GM12891 (cell line): Measurements from ENCODE around the gene BCL11B.

Experiments
- DNase-seq: peaks from one replicate; pipeline ENCODE4 v3.0.0; 2011; ENCODE audit warnings: low spot score; ENCODE audit not compliant: insufficient read length
- FAIRE-seq: peaks from 2 replicates; lab custom pipeline; 2011; peaks lifted over from hg19 to GRCh38; lab: Jason Lieb, UNC
- PAX5 ChIP-seq: IDR thresholded peaks from 2 replicates; pipeline ENCODE4 v1.6.1; 2011; ENCODE audit warnings: low read length, moderate library complexity, mild to moderate bottlenecking; ENCODE audit not compliant: insufficient read depth, severe bottlenecking
- POLR2A ChIP-seq: IDR thresholded peaks from 2 replicates; pipeline ENCODE4 v1.6.1; 2011; ENCODE audit warnings: low read depth, low read length, control low read depth
- POLR2AphosphoS5 ChIP-seq: IDR thresholded peaks from 2 replicates; pipeline ENCODE4 v1.6.1; 2011; ENCODE audit warnings: low read depth, low read length, control low read depth
- POU2F2 ChIP-seq: IDR thresholded peaks from 2 replicates; pipeline ENCODE4 v1.6.1; 2011; ENCODE audit warnings: low read depth, mild to moderate bottlenecking, control low read depth, low read length, moderate library complexity
- SPI1 ChIP-seq: IDR thresholded peaks from 2 replicates; pipeline ENCODE4 v1.6.1; 2011; ENCODE audit warnings: low read depth, low read length, control low read depth
- TAF1 ChIP-seq: IDR thresholded peaks from 2 replicates; pipeline ENCODE4 v1.6.1; 2011; ENCODE audit warnings: low read depth, low read length, control low read depth

Gene BCL11B

GRCh38 chr14:99125616-99126431, 146.2 kb downstream of the BCL11B start:
- DNase-seq (no peak), FAIRE-seq (no peak)
- TF ChIP-seq POU2F2 = no peak

GRCh38 chr14:99125113-99125512, 146.9 kb downstream of the BCL11B start:
- no peak for DNase-seq
- TF ChIP-seq PAX5 (no peak), TAF1 (no peak), POLR2A (no peak), SPI1 (no peak), POU2F2 (no peak), POLR2AphosphoS5 (no peak)
- no peak for FAIRE-seq

- FAIRE-seq = no peak
- no peak for DNase-seq
Observed at GRCh38 chr14:99124482-99125105, 147.4 kb downstream of the BCL11B start.

GRCh38 chr14:99123208-99123870, 148.7 kb downstream of the BCL11B start:
- no peak for TF ChIP-seq TAF1
- no peak for TF ChIP-seq SPI1
- TF ChIP-seq POLR2A = no peak
- TF ChIP-seq POLR2AphosphoS5 = no peak
- no peak for TF ChIP-seq PAX5
- no peak for TF ChIP-seq POU2F2
- FAIRE-seq = no peak
- DNase-seq = no peak

More at GRCh38 chr14:99124482-99125105, 147.4 kb downstream of the BCL11B start:
- TF ChIP-seq POU2F2 (no peak), TAF1 (no peak), PAX5 (no peak), POLR2A (no peak), SPI1 (no peak), POLR2AphosphoS5 (no peak)

- no peak for FAIRE-seq
- DNase-seq = no peak
- TF ChIP-seq TAF1 (no peak), PAX5 (no peak), POLR2AphosphoS5 (no peak), POU2F2 (no peak), SPI1 (no peak), POLR2A (no peak)
Observed at GRCh38 chr14:99122521-99123125, 149.4 kb downstream of the BCL11B start.

- FAIRE-seq = no peak
Observed at GRCh38 chr14:99121319-99121875, 150.6 kb downstream of the BCL11B start.

GRCh38 chr14:99120526-99121318, 151.3 kb downstream of the BCL11B start:
- TF ChIP-seq TAF1 (no peak), POLR2A (no peak), PAX5 (no peak), POU2F2 (no peak), POLR2AphosphoS5 (no peak), SPI1 (no peak)
- DNase-seq (no peak), FAIRE-seq (no peak)

More at GRCh38 chr14:99121319-99121875, 150.6 kb downstream of the BCL11B start:
- no peak for DNase-seq
- no peak for TF ChIP-seq PAX5
- TF ChIP-seq TAF1 = no peak
- TF ChIP-seq POU2F2 = no peak
- no peak for TF ChIP-seq SPI1
- TF ChIP-seq POLR2A = no peak
- TF ChIP-seq POLR2AphosphoS5 = no peak
